Activated CD4-positive, alpha-beta memory T cell treated with anti-CD3 and anti-CD28 coated beads, Interleukin-2, amount 10 ng/mL, durations not matched to agents 7 days and 5 days (primary cell): Measurements from ENCODE around the gene SLC38A4. TPM values are rescaled to one million over a fixed set of nuclear protein-coding genes. Genes with fewer than 3 reads are reported as not detected.
"Not testable (repeated sequence)": the region's sequence is repeated elsewhere in the genome, so short reads cannot be mapped to it uniquely, and the experiment has no call there.

Source experiments
- CTCF ChIA-PET: fragments of 350-600 bp; sonication (Branson Sonifier 250); formaldehyde crosslinking; loops from one replicate; lab custom pipeline; 2021; ENCODE audit warnings: antibody characterized with exemption, inconsistent platforms; lab: Charles Lee
- POLR2A ChIA-PET: fragments of 350-600 bp; sonication (Branson Sonifier 250); formaldehyde crosslinking; loops from one replicate; lab custom pipeline; 2021; ENCODE audit warnings: antibody characterized with exemption; lab: Charles Lee
- DNase-seq: peaks from one replicate; pipeline ENCODE4 v3.0.0-alpha.2; 2020
- H3K27ac Mint-ChIP-seq: one replicate; pipeline ENCODE4 v1.8.0; 2021; ENCODE audit warnings: mild to moderate bottlenecking, mixed read lengths
- H3K27me3 Mint-ChIP-seq: one replicate; pipeline ENCODE4 v1.8.0; 2021; ENCODE audit warnings: mixed read lengths
- H3K36me3 Mint-ChIP-seq: one replicate; pipeline ENCODE4 v1.8.0; 2021; ENCODE audit warnings: low read depth, mixed read lengths
- H3K4me1 Mint-ChIP-seq: one replicate; pipeline ENCODE4 v1.8.0; 2021; ENCODE audit warnings: mixed read lengths
- H3K4me3 Mint-ChIP-seq: one replicate; pipeline ENCODE4 v1.8.0; 2021; ENCODE audit warnings: mild to moderate bottlenecking, mixed read lengths
- H3K9me3 Mint-ChIP-seq: one replicate; pipeline ENCODE4 v1.8.0; 2021; ENCODE audit warnings: mixed read lengths
- total RNA-seq, 2 experiments: library from RNA; stranded (reverse); gene quantifications; one replicate each; pipeline ENCODE4 v1.2.3, GENCODE V29; 2021

Gene SLC38A4
- total RNA-seq, 2 experiments from 2014 or later: not detected

- no peak for DNase-seq
- Mint-ChIP-seq H3K4me3 (no peak overlapping the region), H3K4me1 (no peaks in the 10 kb centered on the region), H3K9me3 (peaks cover 6% of the 10 kb centered on the region), H3K36me3 (no peaks in the 10 kb centered on the region), H3K27ac (no peak overlapping the region), H3K27me3 (peaks cover 7% of the 10 kb centered on the region)
- ChIA-PET CTCF (no interaction called here), POLR2A (no interaction called here)
Measured at GRCh38 chr12:46751173-46751572, 74.6 kb downstream of the SLC38A4 start.

GRCh38 chr12:46749322-46749721 is 76.5 kb downstream of the SLC38A4 start:
- ChIA-PET CTCF (no interaction called here), POLR2A (interaction anchor here (0.6 kb wide), 1 partner anchor 723 kb away, joined by 3 read pairs; no protein-coding TSS in a partner anchor)

GRCh38 chr12:46744283-46744682 is 81.5 kb downstream of the SLC38A4 start:
- peaks cover 7% of the 10 kb centered on the region for H3K9me3 Mint-ChIP-seq
- CTCF ChIA-PET: no interaction called here
- H3K4me1 Mint-ChIP-seq: no peaks in the 10 kb centered on the region
- H3K4me3 Mint-ChIP-seq: no peak overlapping the region
- H3K36me3 Mint-ChIP-seq: no peaks in the 10 kb centered on the region
- H3K27ac Mint-ChIP-seq: no peak overlapping the region
- peaks cover 12% of the 10 kb centered on the region for H3K27me3 Mint-ChIP-seq
- POLR2A ChIA-PET: no interaction called here
- DNase-seq: no peak

More at GRCh38 chr12:46749322-46749721, 76.5 kb downstream of the SLC38A4 start:
- DNase-seq: no peak
- Mint-ChIP-seq H3K4me3 (no peak overlapping the region), H3K27ac (no peak overlapping the region), H3K9me3 (peaks cover 7% of the 10 kb centered on the region), H3K36me3 (no peaks in the 10 kb centered on the region), H3K4me1 (no peaks in the 10 kb centered on the region), H3K27me3 (peaks cover 9% of the 10 kb centered on the region)

GRCh38 chr12:46743456-46743855 is 82.3 kb downstream of the SLC38A4 start:
- Mint-ChIP-seq H3K4me3 (no peak overlapping the region), H3K4me1 (no peaks in the 10 kb centered on the region), H3K27me3 (peaks cover 8% of the 10 kb centered on the region), H3K9me3 (peaks cover 4% of the 10 kb centered on the region), H3K36me3 (no peaks in the 10 kb centered on the region), H3K27ac (no peak overlapping the region)
- DNase-seq: no peak
- POLR2A ChIA-PET: no interaction called here
- CTCF ChIA-PET: no interaction called here

GRCh38 chr12:46742271-46742670 is 83.5 kb downstream of the SLC38A4 start:
- peaks cover 11% of the 10 kb centered on the region for H3K27me3 Mint-ChIP-seq
- H3K36me3 Mint-ChIP-seq, POLR2A ChIA-PET, DNase-seq, H3K4me3 Mint-ChIP-seq, H3K4me1 Mint-ChIP-seq, CTCF ChIA-PET, H3K9me3 Mint-ChIP-seq, H3K27ac Mint-ChIP-seq: not testable (repeated sequence)

- peaks cover 2% of the 10 kb centered on the region for H3K9me3 Mint-ChIP-seq
- H3K27me3 Mint-ChIP-seq: peaks cover 6% of the 10 kb centered on the region
- no peak for DNase-seq
- no peak overlapping the region for H3K27ac Mint-ChIP-seq
- no peak overlapping the region for H3K4me3 Mint-ChIP-seq
- H3K36me3 Mint-ChIP-seq: no peaks in the 10 kb centered on the region
- ChIA-PET POLR2A (no interaction called here), CTCF (no interaction called here)
- peaks cover 3% of the 10 kb centered on the region for H3K4me1 Mint-ChIP-seq
Measured at GRCh38 chr12:46725332-46725731, 100.5 kb downstream of the SLC38A4 start.

- H3K9me3 Mint-ChIP-seq: peaks cover 5% of the 10 kb centered on the region
- ChIA-PET CTCF (no interaction called here), POLR2A (no interaction called here)
- no peak for DNase-seq
- H3K4me3 Mint-ChIP-seq: no peak overlapping the region
- H3K27ac Mint-ChIP-seq: no peak overlapping the region
- H3K36me3 Mint-ChIP-seq: no peaks in the 10 kb centered on the region
- H3K4me1 Mint-ChIP-seq: peaks cover 3% of the 10 kb centered on the region
- H3K27me3 Mint-ChIP-seq: peaks cover 6% of the 10 kb centered on the region
Measured at GRCh38 chr12:46723629-46724419, 102.0 kb downstream of the SLC38A4 start.

GRCh38 chr12:46722394-46723185 is 103.2 kb downstream of the SLC38A4 start:
- Mint-ChIP-seq H3K27ac (no peak overlapping the region), H3K4me1 (peaks cover 3% of the 10 kb centered on the region), H3K36me3 (no peaks in the 10 kb centered on the region), H3K9me3 (peaks cover 5% of the 10 kb centered on the region), H3K27me3 (peaks cover 6% of the 10 kb centered on the region), H3K4me3 (no peak overlapping the region)
- POLR2A ChIA-PET: no interaction called here
- DNase-seq: no peak
- CTCF ChIA-PET: no interaction called here

- no peak for DNase-seq
- Mint-ChIP-seq H3K9me3 (peaks cover 5% of the 10 kb centered on the region), H3K27me3 (peaks cover 4% of the 10 kb centered on the region), H3K4me3 (no peak overlapping the region), H3K36me3 (no peaks in the 10 kb centered on the region), H3K27ac (no peak overlapping the region), H3K4me1 (no peaks in the 10 kb centered on the region)
- CTCF ChIA-PET: no interaction called here
- POLR2A ChIA-PET: no interaction called here
Measured at GRCh38 chr12:46718495-46718894, 107.3 kb downstream of the SLC38A4 start.

- DNase-seq: no peak
- POLR2A ChIA-PET: no interaction called here
- Mint-ChIP-seq H3K27me3 (peaks cover 7% of the 10 kb centered on the region), H3K27ac (no peak overlapping the region), H3K9me3 (peaks cover 5% of the 10 kb centered on the region), H3K4me1 (no peaks in the 10 kb centered on the region), H3K4me3 (no peak overlapping the region), H3K36me3 (no peaks in the 10 kb centered on the region)
- CTCF ChIA-PET: no interaction called here
Measured at GRCh38 chr12:46717868-46718267, 107.9 kb downstream of the SLC38A4 start.

- H3K27ac Mint-ChIP-seq: no peak overlapping the region
- no peak for DNase-seq
- H3K4me3 Mint-ChIP-seq: no peak overlapping the region
- H3K36me3 Mint-ChIP-seq: no peaks in the 10 kb centered on the region
- H3K4me1 Mint-ChIP-seq: no peaks in the 10 kb centered on the region
- POLR2A ChIA-PET: no interaction called here
- H3K27me3 Mint-ChIP-seq: peaks cover 7% of the 10 kb centered on the region
- CTCF ChIA-PET: no interaction called here
- peaks cover 5% of the 10 kb centered on the region for H3K9me3 Mint-ChIP-seq
Measured at GRCh38 chr12:46717159-46717558, 108.6 kb downstream of the SLC38A4 start.
